HepG2 (cell line): ENCODE results near the gene IQSEC1. TPM values are rescaled to one million over a fixed set of nuclear protein-coding genes. Genes with fewer than 3 reads are reported as not detected.
A peak's percentile ranks its signal among the peaks of the same experiment; 100 is the strongest.

Experiments used
- ATAC-seq: fragments of 200-7000 bp; cut with Tn5 transposase; 3 replicates; pipeline ENCODE4 v1.9.1; 2020; ENCODE audit warnings: mild to moderate bottlenecking, moderate library complexity
- BruUV-seq: library from RNA; stranded (reverse); fragments of 400-500 nt; replicated peaks from 2 replicates; lab custom pipeline; 2021; lab: Mats Ljungman, UMichigan
- CTCF ChIA-PET: fragments of 300-600 bp; formaldehyde crosslinking; extraction: SDS; loops from one replicate; lab custom pipeline; 2021; ENCODE audit warnings: low total read pairs, inconsistent platforms, low intra/inter-chr PET ratio; lab: Yijun Ruan, JAX
- POLR2A ChIA-PET: fragments of 350-600 bp; sonication (Branson Sonifier 250); formaldehyde crosslinking; loops from one replicate; lab custom pipeline; 2020; ENCODE audit warnings: antibody characterized with exemption, inconsistent platforms; lab: Yijun Ruan, JAX
- DNase-seq: peaks from one replicate; pipeline ENCODE4 v3.0.0-alpha.2; 2015; ENCODE audit warnings: low spot score
- FAIRE-seq: peaks from 3 replicates; lab custom pipeline; 2011; peaks lifted over from hg19 to GRCh38; lab: Jason Lieb, UNC
- H2AFZ ChIP-seq: one replicate; pipeline ENCODE4 v1.6.1; 2011; ENCODE audit warnings: low read length, inconsistent platforms
- H3K27ac ChIP-seq: fragments of 300-600 bp; 3 replicates; pipeline ENCODE4 v1.8.0; 2011; ENCODE audit warnings: mixed run types, mild to moderate bottlenecking, mixed read lengths, low read length, inconsistent platforms; ENCODE audit not compliant: insufficient read depth; ENCODE audit errors: extremely low read length
- H3K27me3 ChIP-seq, 2 experiments: fragments of 200-600 bp in 1 of 2; 2 replicates in 1 of 2; 3 replicates in 1 of 2; pipeline versions ENCODE4 v1.6.0 to v1.8.0; 2011; ENCODE audit warnings: low read length in 2 of 2, mild to moderate bottlenecking in 2 of 2, moderate library complexity in 2 of 2, inconsistent platforms in 1 of 2; ENCODE audit not compliant: insufficient read depth in 2 of 2, control insufficient read depth in 1 of 2
- H3K36me3 ChIP-seq, 2 experiments: fragments of 200-600 bp in 1 of 2; replicated peaks in 1 of 2; 2 replicates in 1 of 2; 3 replicates in 1 of 2; pipeline versions ENCODE4 v1.5.1 to v1.8.0; 2011; ENCODE audit warnings: low read length in 2 of 2, inconsistent platforms in 1 of 2; ENCODE audit not compliant: insufficient read depth in 2 of 2, control insufficient read depth in 1 of 2
- H3K4me1 ChIP-seq: 2 replicates; pipeline ENCODE4 v1.5.1; 2012; ENCODE audit warnings: low read length, inconsistent platforms; ENCODE audit not compliant: insufficient read depth
- H3K4me2 ChIP-seq: 2 replicates; pipeline ENCODE4 v1.6.0; 2011; ENCODE audit warnings: low read depth, low read length, inconsistent platforms
- H3K4me3 ChIP-seq, 3 experiments: fragments of 200-600 bp in 1 of 3; sonication (generic), shearing (Covaris generic) in 1 of 3; replicated peaks in 1 of 3; 2 replicates each; pipeline ENCODE4 v1.5.1; 2011 to 2016; ENCODE audit warnings: low read length in 3 of 3, inconsistent platforms in 2 of 3, low read depth in 2 of 3, mild to moderate bottlenecking in 2 of 3, control low read depth in 1 of 3, mixed read lengths in 1 of 3; ENCODE audit not compliant: insufficient read depth in 1 of 3
- H3K79me2 ChIP-seq: one replicate; pipeline ENCODE4 v1.6.1; 2011; ENCODE audit warnings: low read length, inconsistent platforms; ENCODE audit not compliant: insufficient read depth
- H3K9ac ChIP-seq: 2 replicates; pipeline ENCODE4 v1.6.0; 2011; ENCODE audit warnings: mild to moderate bottlenecking, low read depth, low read length, inconsistent platforms; ENCODE audit not compliant: insufficient read depth
- H3K9me3 ChIP-seq: 2 replicates; pipeline ENCODE4 v1.5.1; 2012; ENCODE audit warnings: mild to moderate bottlenecking, low read length
- H4K20me1 ChIP-seq: 2 replicates; pipeline ENCODE4 v1.6.0; 2011; ENCODE audit warnings: inconsistent platforms, mild to moderate bottlenecking, low read length, moderate library complexity; ENCODE audit not compliant: insufficient read depth
- DNMT3B ChIP-seq: conservative IDR thresholded peaks from 2 replicates; pipeline ENCODE4 v1.6.1; 2016; ENCODE audit warnings: missing biosample characterization, control low read depth
- ETV5 ChIP-seq: IDR thresholded peaks from 2 replicates; pipeline ENCODE4 v1.6.1; 2018; ENCODE audit warnings: missing biosample characterization, missing genetic modification reagents, inconsistent platforms, borderline replicate concordance
- KAT2B ChIP-seq: fragments of 150-350 bp; IDR thresholded peaks from 2 replicates; pipeline ENCODE4 v1.6.1; 2014; ENCODE audit warnings: low read depth, low read length, borderline replicate concordance
- MEF2D ChIP-seq: sonication (generic); formaldehyde crosslinking; IDR thresholded peaks from 2 replicates; pipeline ENCODE4 v1.5.1; 2020; ENCODE audit warnings: mild to moderate bottlenecking, missing genetic modification reagents
- MEIS2 ChIP-seq: sonication (generic); formaldehyde crosslinking; IDR thresholded peaks from 2 replicates; pipeline ENCODE4 v1.9.0; 2021; ENCODE audit warnings: mild to moderate bottlenecking, missing genetic modification reagents
- SATB2 ChIP-seq: sonication (generic); formaldehyde crosslinking; IDR thresholded peaks from 2 replicates; pipeline ENCODE4 v1.5.0; 2020; ENCODE audit warnings: missing genetic modification reagents
- ZMYM3 ChIP-seq: sonication (generic); formaldehyde crosslinking; IDR thresholded peaks from 2 replicates; pipeline ENCODE4 v1.5.1; 2020; ENCODE audit warnings: mild to moderate bottlenecking, missing genetic modification reagents
- ZNF12 ChIP-seq: sonication (generic); formaldehyde crosslinking; IDR thresholded peaks from 2 replicates; pipeline ENCODE4 v1.5.0; 2020; ENCODE audit warnings: missing genetic modification reagents
- ZNF552 ChIP-seq: sonication (generic); formaldehyde crosslinking; IDR thresholded peaks from 2 replicates; pipeline ENCODE4 v1.9.0; 2022; ENCODE audit warnings: missing genetic modification reagents, mild to moderate bottlenecking, borderline replicate concordance
- ZNF644 ChIP-seq: IDR thresholded peaks from 2 replicates; pipeline ENCODE4 v1.6.1; 2016; ENCODE audit warnings: low read depth
- WGBS: methylation state at CpG from one replicate; pipeline ENCODE4 v1.1.6; 2017; ENCODE audit warnings: low lambda C conversion rate; 5-methylcytosine and 5-hydroxymethylcytosine counted together
- in situ Hi-C: cut with HindIII; loops from 2 replicates; pipeline ENCODE4 v1.10.0; 2017; ENCODE audit warnings: low pct_unique_long_range_greater_than_20kb; ENCODE audit not compliant: extremely low pct_ligation_motif_present
- intact Hi-C: fragments of 100-400 bp; cut with micrococcal nuclease; formaldehyde crosslinking; loops from one replicate; pipeline ENCODE4 v1.10.0; 2022; ENCODE audit not compliant: unreplicated experiment
- polyA plus RNA-seq, 8 experiments: library from polyadenylated mRNA; depleted of rRNA in 3 of 8; stranded (reverse) in 7 of 8; unstranded in 1 of 8; fragments of >200 nt; fragmentation: Illumina TruSeq in 4 of 8; extraction: Trizol in 4 of 8; gene quantifications; 2 replicates each; pipeline versions ENCODE4 v1.2.1 to v1.2.3, GENCODE V29; 2011 to 2016; ENCODE audit warnings: low read depth in 4 of 8, missing spikeins in 1 of 8, mixed read lengths in 1 of 8; ENCODE audit not compliant: insufficient read depth in 1 of 8
- total RNA-seq, 5 experiments: library from RNA; depleted of rRNA; stranded (reverse); fragments of >200 nt; fragmentation: Illumina TruSeq; extraction: Trizol; gene quantifications; 2 replicates each; pipeline ENCODE4 v1.2.3, GENCODE V29; 2016; ENCODE audit warnings: low read depth in 1 of 5
- TF ChIP-seq, protein P1 (sequence below): sonication (generic); formaldehyde crosslinking; IDR thresholded peaks from 2 replicates; pipeline ENCODE4 v1.5.1; 2020; ENCODE audit warnings: mild to moderate bottlenecking, missing genetic modification reagents, moderate library complexity
- TF ChIP-seq, protein P2 (sequence below): sonication (generic); formaldehyde crosslinking; IDR thresholded peaks from 2 replicates; pipeline ENCODE4 v1.4.0; 2020; ENCODE audit warnings: missing genetic modification reagents
- TF ChIP-seq, protein P3 (sequence below): sonication (generic); formaldehyde crosslinking; IDR thresholded peaks from 2 replicates; pipeline ENCODE4 v1.8.0; 2022; ENCODE audit warnings: low read depth, missing genetic modification reagents

Gene IQSEC1
- total and polyA plus RNA-seq, 2 of the 13 experiments (the other 11 are each of a cell fraction or from before 2014, with no cell fraction given): 17.4 to 20.2 TPM

DNA sequence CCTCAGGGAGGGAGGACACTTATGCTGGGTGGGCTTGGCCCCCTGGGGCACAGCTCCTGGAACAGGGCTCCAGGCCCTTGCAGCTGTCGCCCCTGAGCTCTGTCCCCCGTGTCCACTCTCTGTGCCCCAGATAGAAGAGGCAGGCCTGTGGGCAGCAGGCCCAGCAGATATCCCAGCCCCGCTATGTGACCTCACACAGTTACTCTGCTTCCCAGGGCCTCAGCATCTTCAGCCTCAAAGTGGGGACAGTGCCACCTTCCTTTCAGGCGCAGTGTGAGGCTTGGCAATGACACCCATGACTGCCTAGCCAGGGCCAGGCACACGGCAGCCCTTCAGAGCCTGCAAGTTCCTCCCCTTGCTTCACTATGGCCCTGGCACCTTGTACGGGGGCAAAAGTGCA, 98.4 kb downstream of the IQSEC1 start:
- Histone ChIP-seq H3K36me3 (peaks cover 0 to 2% of the 10 kb centered on the region in 2 experiments; a peak in 2 of 5 replicates), H3K4me2 (no peak overlapping the region), H3K9ac (no peak overlapping the region), H3K27me3 (no peaks in the 10 kb centered on the region), H3K9me3 (no peaks in the 10 kb centered on the region), H4K20me1 (no peaks in the 10 kb centered on the region), H2AFZ (no peak overlapping the region), H3K27ac (no peak overlapping the region), H3K4me1 (peaks cover 32% of the 10 kb centered on the region), H3K4me3 (no peak overlapping the region), H3K79me2 (no peaks in the 10 kb centered on the region)
- WGBS: 98% methylated on average over 5 of the region's 6 CpGs
- BruUV-seq: no TSS peak
- no peak for FAIRE-seq
- no peak for DNase-seq
- intact Hi-C loops: no loop called here
- ATAC-seq: no peak
- TF ChIP-seq, protein P1, sequence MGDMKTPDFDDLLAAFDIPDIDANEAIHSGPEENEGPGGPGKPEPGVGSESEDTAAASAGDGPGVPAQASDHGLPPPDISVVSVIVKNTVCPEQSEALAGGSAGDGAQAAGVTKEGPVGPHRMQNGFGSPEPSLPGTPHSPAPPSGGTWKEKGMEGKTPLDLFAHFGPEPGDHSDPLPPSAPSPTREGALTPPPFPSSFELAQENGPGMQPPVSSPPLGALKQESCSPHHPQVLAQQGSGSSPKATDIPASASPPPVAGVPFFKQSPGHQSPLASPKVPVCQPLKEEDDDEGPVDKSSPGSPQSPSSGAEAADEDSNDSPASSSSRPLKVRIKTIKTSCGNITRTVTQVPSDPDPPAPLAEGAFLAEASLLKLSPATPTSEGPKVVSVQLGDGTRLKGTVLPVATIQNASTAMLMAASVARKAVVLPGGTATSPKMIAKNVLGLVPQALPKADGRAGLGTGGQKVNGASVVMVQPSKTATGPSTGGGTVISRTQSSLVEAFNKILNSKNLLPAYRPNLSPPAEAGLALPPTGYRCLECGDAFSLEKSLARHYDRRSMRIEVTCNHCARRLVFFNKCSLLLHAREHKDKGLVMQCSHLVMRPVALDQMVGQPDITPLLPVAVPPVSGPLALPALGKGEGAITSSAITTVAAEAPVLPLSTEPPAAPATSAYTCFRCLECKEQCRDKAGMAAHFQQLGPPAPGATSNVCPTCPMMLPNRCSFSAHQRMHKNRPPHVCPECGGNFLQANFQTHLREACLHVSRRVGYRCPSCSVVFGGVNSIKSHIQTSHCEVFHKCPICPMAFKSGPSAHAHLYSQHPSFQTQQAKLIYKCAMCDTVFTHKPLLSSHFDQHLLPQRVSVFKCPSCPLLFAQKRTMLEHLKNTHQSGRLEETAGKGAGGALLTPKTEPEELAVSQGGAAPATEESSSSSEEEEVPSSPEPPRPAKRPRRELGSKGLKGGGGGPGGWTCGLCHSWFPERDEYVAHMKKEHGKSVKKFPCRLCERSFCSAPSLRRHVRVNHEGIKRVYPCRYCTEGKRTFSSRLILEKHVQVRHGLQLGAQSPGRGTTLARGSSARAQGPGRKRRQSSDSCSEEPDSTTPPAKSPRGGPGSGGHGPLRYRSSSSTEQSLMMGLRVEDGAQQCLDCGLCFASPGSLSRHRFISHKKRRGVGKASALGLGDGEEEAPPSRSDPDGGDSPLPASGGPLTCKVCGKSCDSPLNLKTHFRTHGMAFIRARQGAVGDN: peak; percentile 17; the same call in 1 of the 2 replicates
- no peak for TF ChIP-seq MEF2D (CRISPR knock-in tag)
- in situ Hi-C loops: no loop called here
- ChIA-PET CTCF (no interaction called here), POLR2A (interaction anchor here (1.6 kb wide), 1 partner anchor 8 kb away, joined by 4 read pairs; no protein-coding TSS in a partner anchor)

DNA sequence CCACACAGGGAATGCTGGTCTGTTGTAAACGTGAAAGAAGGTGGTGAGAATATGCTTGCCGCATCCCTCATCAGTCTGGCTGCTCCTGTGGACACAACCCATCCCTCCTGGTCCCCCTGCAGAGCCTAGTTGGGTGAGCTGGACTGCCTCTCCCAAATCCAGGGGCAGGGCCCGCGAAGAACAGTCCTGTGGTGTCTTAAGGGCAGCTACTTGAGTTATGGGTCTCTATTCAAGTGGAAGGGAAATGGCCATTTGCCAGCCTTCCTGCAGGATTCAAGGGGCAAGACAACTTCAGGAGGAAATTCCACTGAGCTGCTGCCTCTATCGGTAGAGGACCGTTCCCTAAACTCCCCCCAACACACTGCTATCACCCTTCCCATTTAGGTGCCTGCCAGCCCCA, 98.9 kb downstream of the IQSEC1 start:
- DNase-seq: no peak
- Histone ChIP-seq H3K79me2 (no peaks in the 10 kb centered on the region), H3K9ac (no peak overlapping the region), H3K4me2 (no peak overlapping the region), H3K4me1 (peaks cover 37% of the 10 kb centered on the region), H4K20me1 (no peaks in the 10 kb centered on the region), H2AFZ (no peak overlapping the region), H3K4me3 (no peak overlapping the region), H3K27me3 (no peaks in the 10 kb centered on the region), H3K36me3 (no peaks in the 10 kb centered on the region; a peak in 1 of 5 replicates), H3K9me3 (no peaks in the 10 kb centered on the region), H3K27ac (no peak overlapping the region)
- intact Hi-C loops: no loop called here
- WGBS: 95% methylated on average over 5 of the region's 6 CpGs
- ChIA-PET POLR2A (interaction anchor here (1.6 kb wide), 1 partner anchor 8 kb away, joined by 4 read pairs; no protein-coding TSS in a partner anchor), CTCF (no interaction called here)
- BruUV-seq: no TSS peak
- no peak for FAIRE-seq
- in situ Hi-C loops: no loop called here
- no peak for ATAC-seq
- TF ChIP-seq, protein P2, sequence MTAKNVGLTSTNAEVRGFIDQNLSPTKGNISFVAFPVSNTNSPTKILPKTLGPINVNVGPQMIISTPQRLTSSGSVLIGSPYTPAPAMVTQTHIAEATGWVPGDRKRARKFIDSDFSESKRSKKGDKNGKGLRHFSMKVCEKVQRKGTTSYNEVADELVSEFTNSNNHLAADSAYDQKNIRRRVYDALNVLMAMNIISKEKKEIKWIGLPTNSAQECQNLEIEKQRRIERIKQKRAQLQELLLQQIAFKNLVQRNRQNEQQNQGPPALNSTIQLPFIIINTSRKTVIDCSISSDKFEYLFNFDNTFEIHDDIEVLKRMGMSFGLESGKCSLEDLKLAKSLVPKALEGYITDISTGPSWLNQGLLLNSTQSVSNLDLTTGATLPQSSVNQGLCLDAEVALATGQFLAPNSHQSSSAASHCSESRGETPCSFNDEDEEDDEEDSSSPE (CRISPR knock-in tag): no peak
- no peak for TF ChIP-seq ETV5 (CRISPR knock-in tag)
- TF ChIP-seq MEIS2 (CRISPR knock-in tag): no peak
- TF ChIP-seq ZMYM3 (CRISPR knock-in tag): no peak
- TF ChIP-seq DNMT3B (CRISPR knock-in tag): no peak
- TF ChIP-seq ZNF644 (CRISPR knock-in tag): no peak
- no peak for TF ChIP-seq KAT2B
- TF ChIP-seq, protein P3, sequence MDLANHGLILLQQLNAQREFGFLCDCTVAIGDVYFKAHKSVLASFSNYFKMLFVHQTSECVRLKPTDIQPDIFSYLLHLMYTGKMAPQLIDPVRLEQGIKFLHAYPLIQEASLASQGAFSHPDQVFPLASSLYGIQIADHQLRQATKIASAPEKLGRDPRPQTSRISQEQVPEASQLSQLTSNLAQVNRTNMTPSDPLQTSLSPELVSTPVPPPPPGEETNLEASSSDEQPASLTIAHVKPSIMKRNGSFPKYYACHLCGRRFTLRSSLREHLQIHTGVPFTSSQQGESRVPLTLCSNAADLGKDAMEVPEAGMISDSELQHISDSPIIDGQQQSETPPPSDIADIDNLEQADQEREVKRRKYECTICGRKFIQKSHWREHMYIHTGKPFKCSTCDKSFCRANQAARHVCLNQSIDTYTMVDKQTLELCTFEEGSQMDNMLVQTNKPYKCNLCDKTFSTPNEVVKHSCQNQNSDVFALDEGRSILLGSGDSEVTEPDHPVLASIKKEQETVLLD (CRISPR knock-in tag): no peak
- TF ChIP-seq SATB2 (CRISPR knock-in tag): no peak
- no peak for TF ChIP-seq ZNF12 (CRISPR knock-in tag)
- TF ChIP-seq ZNF552 (CRISPR knock-in tag): no peak
